OCI-LY1 (cell line): ENCODE results near the gene VAV2.

Experiments used
- H2AFZ ChIP-seq: fragments of 200-600 bp; sonication (generic), shearing (Covaris generic); 2 replicates; pipeline ENCODE4 v1.6.0; 2014; ENCODE audit warnings: antibody characterized with exemption, mild to moderate bottlenecking, low read length
- H3F3A ChIP-seq: fragments of 200-600 bp; sonication (generic), shearing (Covaris generic); 2 replicates; pipeline ENCODE4 v1.6.0; 2014; ENCODE audit warnings: mild to moderate bottlenecking, antibody characterized with exemption, low read length, moderate library complexity; ENCODE audit not compliant: insufficient read depth
- H3K27ac ChIP-seq: fragments of 200-600 bp; sonication (generic); 2 replicates; pipeline ENCODE4 v1.5.1; 2014; ENCODE audit warnings: low read length, mixed run types, mild to moderate bottlenecking, low read depth; ENCODE audit not compliant: poor library complexity, severe bottlenecking
- H3K27me3 ChIP-seq: fragments of 200-600 bp; sonication (generic); 2 replicates; pipeline ENCODE4 v1.6.0; 2014; ENCODE audit warnings: antibody characterized with exemption, mild to moderate bottlenecking, low read length, moderate library complexity; ENCODE audit not compliant: insufficient read depth
- H3K36me3 ChIP-seq: fragments of 200-600 bp; sonication (generic); 2 replicates; pipeline ENCODE4 v1.6.1; 2014; ENCODE audit warnings: mild to moderate bottlenecking, antibody characterized with exemption, low read length, moderate library complexity, mixed read lengths; ENCODE audit not compliant: insufficient read depth
- H3K4me1 ChIP-seq: fragments of 200-600 bp; sonication (generic); 2 replicates; pipeline ENCODE4 v1.5.1; 2014; ENCODE audit warnings: mild to moderate bottlenecking, low read length, moderate library complexity; ENCODE audit not compliant: insufficient read depth, severe bottlenecking
- H3K4me2 ChIP-seq: fragments of 200-600 bp; sonication (generic), shearing (Covaris generic); 2 replicates; pipeline ENCODE4 v1.6.1; 2014; ENCODE audit warnings: low read length
- H3K4me3 ChIP-seq: fragments of 200-600 bp; sonication (generic); 2 replicates; pipeline ENCODE4 v1.5.1; 2014; ENCODE audit warnings: low read length, low read depth, mild to moderate bottlenecking, mixed read lengths; ENCODE audit not compliant: poor library complexity, severe bottlenecking
- H3K79me2 ChIP-seq: fragments of 200-600 bp; shearing (Covaris generic); 2 replicates; pipeline ENCODE4 v1.6.1; 2016; ENCODE audit warnings: mixed run types, low read length, mixed read lengths; ENCODE audit not compliant: insufficient read depth
- H3K9ac ChIP-seq: fragments of 200-600 bp; sonication (generic), shearing (Covaris generic); 2 replicates; pipeline ENCODE4 v1.6.1; 2014; ENCODE audit warnings: mild to moderate bottlenecking, low read length, mixed read lengths
- H3K9me2 ChIP-seq: fragments of 200-600 bp; sonication (generic), shearing (Covaris generic); 2 replicates; pipeline ENCODE4 v1.6.1; 2014; ENCODE audit warnings: low read depth, mild to moderate bottlenecking, low read length, mixed read lengths
- H3K9me3 ChIP-seq: fragments of 200-600 bp; shearing (Covaris generic); 2 replicates; pipeline ENCODE4 v1.6.1; 2014; ENCODE audit warnings: low read length, mixed read lengths
- H4K20me1 ChIP-seq: fragments of 200-600 bp; sonication (generic), shearing (Covaris generic); 2 replicates; pipeline ENCODE4 v1.6.0; 2016; ENCODE audit warnings: mild to moderate bottlenecking, low read length; ENCODE audit not compliant: insufficient read depth
- EZH2 ChIP-seq: fragments of 200-600 bp; sonication (generic), shearing (Covaris generic); IDR thresholded peaks from 2 replicates; pipeline ENCODE4 v1.8.0; 2017; ENCODE audit warnings: borderline replicate concordance, mixed run types, mild to moderate bottlenecking, antibody characterized with exemption, low read length, moderate library complexity, mixed read lengths
- TF ChIP-seq, protein P1 (sequence below): fragments of 200-600 bp; sonication (generic), shearing (Covaris generic); IDR thresholded peaks from 2 replicates; pipeline ENCODE4 v1.5.1; 2017; ENCODE audit warnings: mild to moderate bottlenecking, antibody characterized with exemption, low read length, moderate library complexity, mixed read lengths

The VAV2 gene

GRCh38 chr9:133880851-133881661 is 111.1 kb downstream of the VAV2 start:
- Histone ChIP-seq H3K27ac (no peak overlapping the region), H3K79me2 (no peaks in the 10 kb centered on the region), H3K36me3 (no peaks in the 10 kb centered on the region), H2AFZ (no peak overlapping the region), H3K4me1 (no peaks in the 10 kb centered on the region), H3K4me2 (no peak overlapping the region), H3K27me3 (0 out of 2 replicates have a peak, but pooled peaks cover 4% of the 10 kb centered on the region), H3K4me3 (no peak overlapping the region), H3K9me3 (no peaks in the 10 kb centered on the region), H3K9ac (no peak overlapping the region), H3F3A (no peaks in the 10 kb centered on the region), H3K9me2 (no peaks in the 10 kb centered on the region), H4K20me1 (no peaks in the 10 kb centered on the region)
- TF ChIP-seq EZH2, result no peak
- TF ChIP-seq, protein P1, sequence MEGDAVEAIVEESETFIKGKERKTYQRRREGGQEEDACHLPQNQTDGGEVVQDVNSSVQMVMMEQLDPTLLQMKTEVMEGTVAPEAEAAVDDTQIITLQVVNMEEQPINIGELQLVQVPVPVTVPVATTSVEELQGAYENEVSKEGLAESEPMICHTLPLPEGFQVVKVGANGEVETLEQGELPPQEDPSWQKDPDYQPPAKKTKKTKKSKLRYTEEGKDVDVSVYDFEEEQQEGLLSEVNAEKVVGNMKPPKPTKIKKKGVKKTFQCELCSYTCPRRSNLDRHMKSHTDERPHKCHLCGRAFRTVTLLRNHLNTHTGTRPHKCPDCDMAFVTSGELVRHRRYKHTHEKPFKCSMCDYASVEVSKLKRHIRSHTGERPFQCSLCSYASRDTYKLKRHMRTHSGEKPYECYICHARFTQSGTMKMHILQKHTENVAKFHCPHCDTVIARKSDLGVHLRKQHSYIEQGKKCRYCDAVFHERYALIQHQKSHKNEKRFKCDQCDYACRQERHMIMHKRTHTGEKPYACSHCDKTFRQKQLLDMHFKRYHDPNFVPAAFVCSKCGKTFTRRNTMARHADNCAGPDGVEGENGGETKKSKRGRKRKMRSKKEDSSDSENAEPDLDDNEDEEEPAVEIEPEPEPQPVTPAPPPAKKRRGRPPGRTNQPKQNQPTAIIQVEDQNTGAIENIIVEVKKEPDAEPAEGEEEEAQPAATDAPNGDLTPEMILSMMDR, result no peak

DNA sequence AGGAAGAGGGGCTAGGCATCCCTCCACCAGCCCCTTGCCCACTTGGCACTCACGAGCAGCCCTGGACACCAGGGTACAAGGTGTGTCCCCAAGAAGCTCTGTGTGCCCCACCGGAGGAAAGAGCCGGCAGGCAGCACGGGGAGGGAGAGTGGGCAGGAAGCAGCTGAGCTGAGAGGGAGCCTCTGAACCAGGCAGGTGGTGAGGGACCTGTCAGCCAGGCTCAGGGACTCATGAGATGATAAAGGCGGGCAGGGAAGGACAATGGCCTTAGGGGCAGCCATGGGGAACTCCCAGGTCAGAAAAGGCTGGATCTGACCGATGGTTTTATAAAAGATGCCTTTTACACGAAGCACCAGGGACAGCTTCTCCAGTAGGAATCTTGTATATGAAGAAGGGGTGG is 112.0 kb downstream of the VAV2 start:
- no peaks in the 10 kb centered on the region for H3F3A ChIP-seq
- H3K9me3 ChIP-seq, result no peaks in the 10 kb centered on the region
- no peak overlapping the region for H2AFZ ChIP-seq
- no peak overlapping the region for H3K4me2 ChIP-seq
- TF ChIP-seq EZH2, result no peak
- TF ChIP-seq, protein P1, result no peak
- H3K36me3 ChIP-seq, result no peaks in the 10 kb centered on the region
- H3K4me1 ChIP-seq, result no peaks in the 10 kb centered on the region
- H3K27ac ChIP-seq, result no peak overlapping the region
- H4K20me1 ChIP-seq, result no peaks in the 10 kb centered on the region
- H3K27me3 ChIP-seq, result 0 out of 2 replicates have a peak, but pooled peaks cover 4% of the 10 kb centered on the region
- H3K4me3 ChIP-seq, result no peak overlapping the region
- no peaks in the 10 kb centered on the region for H3K9me2 ChIP-seq
- no peak overlapping the region for H3K9ac ChIP-seq
- no peaks in the 10 kb centered on the region for H3K79me2 ChIP-seq

DNA sequence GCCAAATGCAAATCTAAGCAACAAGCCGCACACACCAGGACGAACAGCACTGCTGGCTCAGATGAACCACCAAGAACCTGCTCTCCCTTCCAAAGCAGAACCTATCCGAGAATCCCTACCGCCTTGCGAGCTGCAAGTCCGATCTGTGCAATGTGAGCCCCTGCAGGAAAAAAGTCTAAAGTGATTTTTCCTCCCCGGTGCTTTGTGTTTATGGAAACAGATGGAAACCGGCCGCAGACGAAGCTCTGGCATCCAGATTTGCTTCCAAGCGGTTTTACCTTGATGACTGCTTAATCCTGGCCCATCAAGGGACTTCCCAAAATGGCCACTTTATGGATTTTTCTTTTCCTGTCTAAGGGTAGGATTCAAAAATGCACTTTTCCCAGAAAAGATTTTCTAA is 112.5 kb downstream of the VAV2 start:
- Histone ChIP-seq H4K20me1 (no peaks in the 10 kb centered on the region), H3F3A (no peaks in the 10 kb centered on the region), H3K27me3 (0 out of 2 replicates have a peak, but pooled peaks cover 4% of the 10 kb centered on the region), H3K4me1 (no peaks in the 10 kb centered on the region), H3K27ac (no peak overlapping the region), H3K79me2 (no peaks in the 10 kb centered on the region), H3K4me2 (no peak overlapping the region), H3K9ac (no peak overlapping the region), H3K4me3 (no peak overlapping the region), H2AFZ (no peak overlapping the region), H3K9me2 (no peaks in the 10 kb centered on the region), H3K9me3 (no peaks in the 10 kb centered on the region), H3K36me3 (no peaks in the 10 kb centered on the region)
- no peak for TF ChIP-seq EZH2
- TF ChIP-seq, protein P1, result no peak
